Stimulated activated naive CD8-positive, alpha-beta T cell treated with anti-CD3 and anti-CD28 coated beads, Interleukin-15, amount 100 ng/mL, for 72 hours (primary cell): ENCODE measurements around the gene FGD3.
"Not testable (repeated sequence)": the region's sequence is repeated elsewhere in the genome, so short reads cannot be mapped to it uniquely, and the experiment has no call there.

ENCODE experiments used
- ATAC-seq: fragments of 150-1000 bp; cut with Tn5 transposase; 2 replicates; pipeline ENCODE4 v1.10.0; 2021; ENCODE audit warnings: mild to moderate bottlenecking, moderate library complexity
- DNase-seq, 2 donors: peaks; one replicate each; pipeline ENCODE4 v3.0.0; 2021 to 2022
- H3K27ac Mint-ChIP-seq, 2 donors: one replicate each; pipeline ENCODE4 v1.8.0; 2022; ENCODE audit warnings: mild to moderate bottlenecking in 2 of 2, mixed read lengths in 2 of 2, moderate library complexity in 2 of 2
- H3K27me3 Mint-ChIP-seq: one replicate; pipeline ENCODE4 v1.8.0; 2022; ENCODE audit warnings: mixed read lengths
- H3K4me1 Mint-ChIP-seq: one replicate; pipeline ENCODE4 v1.8.0; 2022; ENCODE audit warnings: mild to moderate bottlenecking, mixed read lengths
- H3K4me3 Mint-ChIP-seq, 2 donors: one replicate each; pipeline ENCODE4 v1.8.0; 2022; ENCODE audit warnings: mild to moderate bottlenecking in 2 of 2, mixed read lengths in 2 of 2, moderate library complexity in 1 of 2
- H3K9me3 Mint-ChIP-seq, 2 donors: one replicate each; pipeline ENCODE4 v1.8.0; 2022; ENCODE audit warnings: mixed read lengths in 2 of 2

The FGD3 gene

DNA sequence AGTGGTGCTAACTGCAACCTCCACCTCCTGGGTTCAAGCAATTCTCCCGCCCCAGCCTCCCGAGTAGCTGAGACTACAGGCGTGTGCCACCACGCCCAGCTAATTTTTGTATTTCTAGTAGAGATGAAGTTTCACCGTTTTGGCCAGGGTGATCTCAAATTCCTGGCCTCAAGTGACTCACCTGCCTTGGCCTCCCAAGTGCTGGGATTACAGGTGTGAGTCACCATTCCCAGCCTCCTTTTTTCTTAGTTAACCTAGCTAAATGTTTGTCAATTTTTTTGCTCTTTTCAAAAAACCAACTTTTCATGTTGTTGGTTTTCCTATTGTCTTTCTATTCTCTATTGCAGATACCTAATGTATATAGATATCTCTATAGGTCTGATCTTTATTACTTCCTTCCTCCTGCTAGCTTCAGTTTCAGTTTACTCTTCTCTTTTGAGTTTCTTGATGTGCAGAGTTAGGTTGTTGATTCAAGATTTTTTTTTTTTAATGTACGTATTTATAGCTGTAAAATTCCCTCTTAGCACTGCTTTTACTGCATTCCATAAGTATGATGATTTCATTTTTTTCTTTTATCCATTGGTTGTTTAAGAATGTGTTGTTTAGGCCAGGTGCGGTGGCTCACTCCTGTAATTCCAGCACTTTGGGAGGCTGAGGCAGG lies 32.9 kb downstream of the FGD3 start:
- DNase-seq (no peak), ATAC-seq (no peak)
- H3K4me3 Mint-ChIP-seq: peak overlapping the region; percentile 59 to 65
- peak overlapping the region; percentile 30 to 39 for H3K27ac Mint-ChIP-seq
- peaks cover 70% of the 10 kb centered on the region for H3K4me1 Mint-ChIP-seq
- H3K9me3 Mint-ChIP-seq: peaks cover 16 to 22% of the 10 kb centered on the region in 2 donors
- H3K27me3 Mint-ChIP-seq: no peaks in the 10 kb centered on the region

- no peak for DNase-seq
- H3K4me3 Mint-ChIP-seq: no peak overlapping the region
- peak overlapping the region in 1 of 2 donors; percentile 13 for H3K27ac Mint-ChIP-seq
- ATAC-seq: peak; percentile 36
- H3K27me3 Mint-ChIP-seq: no peaks in the 10 kb centered on the region
- H3K4me1 Mint-ChIP-seq: peaks cover 70% of the 10 kb centered on the region
- H3K9me3 Mint-ChIP-seq: peaks cover 22% of the 10 kb centered on the region in 2 donors
Measured at GRCh38 chr9:92982130-92982529, 34.8 kb downstream of the FGD3 start.

GRCh38 chr9:92983984-92984589 lies 36.8 kb downstream of the FGD3 start:
- no peak overlapping the region for H3K4me3 Mint-ChIP-seq
- peaks cover 22% of the 10 kb centered on the region in 2 donors for H3K9me3 Mint-ChIP-seq
- ATAC-seq (no peak), DNase-seq (no peak)
- peaks cover 75% of the 10 kb centered on the region for H3K4me1 Mint-ChIP-seq
- H3K27ac Mint-ChIP-seq: no peak overlapping the region
- no peaks in the 10 kb centered on the region for H3K27me3 Mint-ChIP-seq

DNA sequence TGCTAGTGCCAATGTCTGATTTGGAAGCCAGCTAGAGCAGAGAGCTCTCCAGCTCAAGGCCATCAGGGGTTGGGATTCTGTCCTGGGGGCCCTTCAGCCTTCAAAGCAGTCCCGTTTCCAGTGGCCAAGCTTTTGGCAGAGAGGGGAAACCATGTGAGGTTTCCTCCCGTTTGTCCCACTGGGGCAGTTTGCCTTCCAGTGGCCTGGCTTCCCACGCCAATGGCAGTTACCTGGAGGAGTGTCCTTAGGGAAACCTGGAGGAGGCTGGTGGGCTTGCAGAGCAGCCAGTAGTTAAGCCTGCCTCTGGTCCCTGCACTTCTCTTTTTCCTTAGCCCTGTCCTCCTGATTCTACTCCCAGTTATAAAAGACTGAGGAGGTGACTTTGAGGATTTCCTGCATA lies 37.7 kb downstream of the FGD3 start:
- Mint-ChIP-seq H3K27ac (no peak overlapping the region), H3K4me1 (peaks cover 75% of the 10 kb centered on the region), H3K4me3 (no peak overlapping the region), H3K27me3 (no peaks in the 10 kb centered on the region), H3K9me3 (peaks cover 22% of the 10 kb centered on the region in 2 donors)
- no peak for ATAC-seq
- no peak for DNase-seq

- peak overlapping the region in 1 of 2 donors; percentile 16 for H3K4me3 Mint-ChIP-seq
- no peaks in the 10 kb centered on the region for H3K27me3 Mint-ChIP-seq
- H3K27ac Mint-ChIP-seq: peak overlapping the region in 1 of 2 donors; percentile 94
- DNase-seq (peak in 1 of 2 donors; percentile 40), ATAC-seq (peak; percentile 48)
- peaks cover 77% of the 10 kb centered on the region for H3K4me1 Mint-ChIP-seq
- H3K9me3 Mint-ChIP-seq: peaks cover 17 to 21% of the 10 kb centered on the region in 2 donors
Measured at GRCh38 chr9:92986176-92987119, 39.1 kb downstream of the FGD3 start.

DNA sequence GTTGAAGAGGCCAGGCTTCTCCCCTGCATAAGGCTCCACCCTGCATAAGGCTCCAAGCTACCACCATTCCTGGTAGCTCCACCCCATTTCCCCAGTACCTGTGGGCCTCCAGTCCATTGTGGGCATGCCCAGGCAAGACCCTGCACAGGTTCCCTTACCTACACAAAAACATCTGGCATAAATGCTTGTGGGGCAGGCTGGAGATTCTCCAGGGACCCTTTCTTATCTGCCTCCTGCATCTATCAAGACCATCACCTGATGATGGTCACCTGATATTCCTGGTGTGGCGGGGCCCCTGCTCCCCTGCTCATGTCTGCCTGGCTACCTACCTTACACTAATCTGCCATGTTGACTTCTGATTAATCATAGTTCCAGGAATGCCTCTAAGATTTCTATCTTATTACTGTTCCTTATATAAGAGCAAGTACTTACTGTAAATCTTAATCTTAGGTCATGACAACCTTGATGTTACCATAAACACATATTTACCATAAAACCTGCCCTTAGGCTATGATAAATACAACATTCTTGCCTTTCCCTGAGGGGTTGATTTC lies 41.0 kb downstream of the FGD3 start:
- Mint-ChIP-seq H3K4me1 (peaks cover 86% of the 10 kb centered on the region), H3K4me3 (peak overlapping the region; percentile 12 to 42), H3K27me3 (no peaks in the 10 kb centered on the region), H3K27ac (peak overlapping the region; percentile 88 to 91), H3K9me3 (peaks cover 12% of the 10 kb centered on the region in 2 donors)
- DNase-seq (peak in 1 of 2 donors; percentile 47), ATAC-seq (peak; percentile 84)

- H3K4me1 Mint-ChIP-seq: peaks cover 91% of the 10 kb centered on the region
- H3K4me3 Mint-ChIP-seq: peak overlapping the region; percentile 28 to 42
- H3K27ac Mint-ChIP-seq: peak overlapping the region; percentile 88
- H3K27me3 Mint-ChIP-seq: no peaks in the 10 kb centered on the region
- ATAC-seq (peak; percentile 57), DNase-seq (no peak)
- peaks cover 10 to 14% of the 10 kb centered on the region in 2 donors for H3K9me3 Mint-ChIP-seq
Measured at GRCh38 chr9:92989561-92989960, 42.2 kb downstream of the FGD3 start.

DNA sequence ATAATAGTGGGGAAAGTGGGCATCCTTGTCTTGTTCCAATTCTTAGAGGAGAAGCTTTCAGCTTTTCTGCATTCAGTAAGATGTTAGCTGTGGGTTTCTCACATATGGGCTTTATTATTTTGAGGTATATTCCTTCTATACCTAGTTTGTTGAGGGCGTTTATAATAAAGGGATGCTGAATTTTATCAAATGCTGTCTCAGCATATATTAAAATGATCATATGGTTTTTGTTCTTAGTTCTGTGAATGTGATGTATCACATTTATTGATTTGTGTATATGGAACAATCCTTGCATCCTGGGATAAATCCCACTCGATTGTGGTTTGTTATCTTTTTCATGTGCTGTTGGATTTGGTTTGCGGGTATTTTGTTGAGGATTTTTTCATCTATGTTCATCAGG lies 43.1 kb downstream of the FGD3 start:
- Mint-ChIP-seq H3K4me3 (no peak overlapping the region), H3K9me3 (peaks cover 13% of the 10 kb centered on the region in 2 donors), H3K27ac (no peak overlapping the region), H3K4me1 (peaks cover 91% of the 10 kb centered on the region), H3K27me3 (no peaks in the 10 kb centered on the region)
- DNase-seq (no peak), ATAC-seq (no peak)

DNA sequence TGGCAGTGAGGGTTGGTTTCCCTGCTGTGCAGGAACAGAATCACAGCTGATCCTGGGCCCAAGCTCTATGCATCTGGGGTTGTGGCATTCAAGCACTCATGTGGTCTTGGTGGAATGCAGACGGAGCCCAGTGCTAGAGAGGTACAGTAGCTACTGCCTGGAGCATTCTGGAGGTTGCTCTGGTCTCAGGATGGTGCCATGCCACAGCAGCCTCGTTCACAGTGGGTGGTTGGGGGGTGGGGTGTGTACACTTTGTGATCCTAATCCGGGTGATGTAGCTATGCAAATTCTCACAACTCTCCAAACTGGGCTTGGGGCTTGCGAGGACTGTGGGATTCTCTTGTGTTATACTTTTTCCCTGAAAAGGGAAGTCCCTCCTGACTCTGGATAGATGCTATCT lies 45.2 kb downstream of the FGD3 start:
- H3K27ac Mint-ChIP-seq: no peak overlapping the region

GRCh38 chr9:92998871-92999270 lies 51.5 kb downstream of the FGD3 start:
- peaks cover 17 to 49% of the 10 kb centered on the region in 2 donors for H3K9me3 Mint-ChIP-seq
- DNase-seq, ATAC-seq, H3K27ac Mint-ChIP-seq, H3K27me3 Mint-ChIP-seq, H3K4me3 Mint-ChIP-seq: not testable (repeated sequence)
- H3K4me1 Mint-ChIP-seq: peaks cover 79% of the 10 kb centered on the region

More for the DNA sequence above, 45.2 kb downstream of the FGD3 start:
- Mint-ChIP-seq H3K4me1 (peaks cover 90% of the 10 kb centered on the region), H3K9me3 (peaks cover 14 to 27% of the 10 kb centered on the region in 2 donors), H3K27me3 (no peaks in the 10 kb centered on the region), H3K4me3 (no peak overlapping the region)
- DNase-seq: no peak
- ATAC-seq: no peak

DNA sequence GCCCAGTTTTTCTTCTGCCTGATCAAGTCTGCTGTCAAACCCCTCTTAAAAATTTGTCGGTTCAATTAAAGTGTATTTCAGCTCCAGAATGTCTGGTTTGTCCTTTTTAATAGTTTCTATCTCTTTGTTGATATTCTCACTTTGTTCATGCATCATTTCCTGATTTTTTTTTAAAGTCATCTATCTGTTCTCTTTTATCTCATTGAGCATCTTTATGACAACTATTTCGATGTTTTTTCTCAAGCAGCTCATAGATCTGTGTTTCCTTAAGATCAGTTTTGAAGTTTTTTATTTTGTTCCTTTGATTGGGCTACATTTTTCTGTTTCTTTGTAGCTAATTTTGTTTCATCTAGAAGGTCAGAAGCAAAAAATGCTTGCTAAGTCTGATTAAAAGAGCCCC lies 53.7 kb downstream of the FGD3 start:
- H3K9me3 Mint-ChIP-seq: peaks cover 10 to 36% of the 10 kb centered on the region in 2 donors
- ATAC-seq (no peak), DNase-seq (no peak)
- H3K27ac Mint-ChIP-seq: peak overlapping the region; percentile 14 to 72
- no peaks in the 10 kb centered on the region for H3K27me3 Mint-ChIP-seq
- H3K4me1 Mint-ChIP-seq: peaks cover 76% of the 10 kb centered on the region
- H3K4me3 Mint-ChIP-seq: peak overlapping the region; percentile 2 to 65

DNA sequence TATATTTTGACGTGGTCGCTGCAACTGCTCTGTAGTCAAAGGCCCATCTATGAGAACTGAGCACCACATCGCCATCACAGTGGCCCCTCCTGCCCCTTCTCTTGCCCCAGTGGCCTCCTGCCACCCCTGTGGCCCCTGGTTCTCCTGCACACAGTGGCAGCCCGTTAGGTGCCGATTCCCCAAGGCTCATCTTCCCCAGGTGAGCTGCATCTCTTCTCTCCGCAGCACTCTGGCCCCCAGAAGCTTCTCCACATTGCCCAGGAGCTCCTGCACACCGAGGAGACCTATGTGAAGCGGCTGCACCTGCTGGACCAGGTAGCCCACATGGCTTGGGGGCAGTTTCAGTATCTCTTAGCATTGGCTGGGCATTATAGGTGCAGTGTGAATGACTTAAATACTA lies 55.4 kb downstream of the FGD3 start:
- Mint-ChIP-seq H3K9me3 (peaks cover 4 to 22% of the 10 kb centered on the region in 2 donors), H3K4me3 (no peak overlapping the region), H3K4me1 (peaks cover 62% of the 10 kb centered on the region), H3K27ac (peak overlapping the region; percentile 19 to 33), H3K27me3 (no peaks in the 10 kb centered on the region)
- ATAC-seq (no peak), DNase-seq (no peak)

DNA sequence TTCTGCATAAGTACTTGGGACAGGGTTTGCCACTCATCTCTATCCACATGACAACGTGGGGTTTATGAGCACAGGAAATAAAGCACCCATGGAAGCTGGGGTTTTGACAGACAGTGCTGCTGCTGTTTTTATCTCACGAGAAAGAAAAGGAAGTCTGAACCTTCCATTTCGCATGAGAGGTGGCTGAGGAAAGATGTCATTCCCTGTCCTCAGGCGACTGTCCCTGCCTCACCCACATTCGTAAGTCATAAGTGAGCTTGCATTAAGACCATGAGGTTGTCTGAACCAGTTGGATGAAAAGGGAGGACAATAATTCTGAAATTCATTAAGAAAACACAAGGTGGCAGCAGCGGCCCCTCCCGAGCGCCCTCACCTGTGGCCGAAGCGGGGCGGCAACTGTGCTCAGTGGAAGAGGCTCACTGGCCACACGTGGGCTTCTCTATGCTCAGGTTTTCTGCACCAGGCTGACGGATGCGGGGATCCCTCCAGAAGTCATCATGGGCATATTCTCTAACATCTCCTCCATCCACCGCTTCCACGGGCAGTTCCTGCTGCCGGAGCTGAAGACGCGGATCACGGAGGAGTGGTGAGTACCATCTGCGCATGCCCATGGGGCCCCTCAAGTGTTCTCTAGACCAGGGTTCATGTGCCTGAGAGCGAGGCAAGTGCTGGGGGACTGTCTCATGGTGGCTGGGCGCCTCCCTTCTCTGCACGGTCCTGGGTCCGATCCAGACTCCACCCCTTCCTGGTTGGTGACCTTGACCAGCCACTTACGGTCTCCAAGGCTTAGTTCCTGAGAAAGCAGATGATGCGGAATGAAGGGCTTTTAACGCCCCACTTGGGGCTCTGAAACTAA lies 56.5 kb downstream of the FGD3 start:
- peak; percentile 59 for DNase-seq
- Mint-ChIP-seq H3K27me3 (no peaks in the 10 kb centered on the region), H3K4me3 (no peak overlapping the region), H3K9me3 (peaks cover 0 to 14% of the 10 kb centered on the region in 2 donors), H3K27ac (peak overlapping the region in 1 of 2 donors; percentile 29), H3K4me1 (peaks cover 58% of the 10 kb centered on the region)
- ATAC-seq: peak; percentile 93

DNA sequence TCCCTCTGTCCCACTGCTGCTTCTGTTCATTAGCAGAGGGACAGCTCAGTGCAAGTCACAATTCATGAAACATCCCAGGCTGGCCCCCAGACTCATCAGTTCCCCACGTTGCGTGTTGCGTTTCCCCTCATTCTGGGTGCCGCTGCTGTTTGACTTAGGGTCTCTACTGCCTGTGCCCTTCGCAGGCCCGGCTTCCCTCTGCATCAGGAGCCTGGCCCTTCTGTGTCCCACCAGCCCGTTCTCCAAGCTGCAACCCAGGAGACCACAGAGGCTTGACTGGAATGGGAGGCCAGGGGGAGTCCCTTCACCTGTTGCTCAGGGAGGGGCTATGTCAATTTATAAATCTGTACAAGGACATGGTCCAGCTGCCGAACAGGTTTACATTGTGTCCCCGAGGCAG lies 57.2 kb downstream of the FGD3 start:
- H3K4me1 Mint-ChIP-seq: peaks cover 63% of the 10 kb centered on the region
- ATAC-seq: no peak
- H3K27me3 Mint-ChIP-seq: no peaks in the 10 kb centered on the region
- no peak for DNase-seq
- H3K27ac Mint-ChIP-seq: peak overlapping the region in 1 of 2 donors; percentile 32
- no peak overlapping the region for H3K4me3 Mint-ChIP-seq
- H3K9me3 Mint-ChIP-seq: peaks cover 0 to 8% of the 10 kb centered on the region in 2 donors
